ENCODE measurements around the gene HPDL. TPM values are rescaled to one million over a fixed set of nuclear protein-coding genes. Genes with fewer than 3 reads are reported as not detected.

Gene HPDL
- total RNA-seq, 1 donor from 2014 or later = 2.4 TPM

DNA sequence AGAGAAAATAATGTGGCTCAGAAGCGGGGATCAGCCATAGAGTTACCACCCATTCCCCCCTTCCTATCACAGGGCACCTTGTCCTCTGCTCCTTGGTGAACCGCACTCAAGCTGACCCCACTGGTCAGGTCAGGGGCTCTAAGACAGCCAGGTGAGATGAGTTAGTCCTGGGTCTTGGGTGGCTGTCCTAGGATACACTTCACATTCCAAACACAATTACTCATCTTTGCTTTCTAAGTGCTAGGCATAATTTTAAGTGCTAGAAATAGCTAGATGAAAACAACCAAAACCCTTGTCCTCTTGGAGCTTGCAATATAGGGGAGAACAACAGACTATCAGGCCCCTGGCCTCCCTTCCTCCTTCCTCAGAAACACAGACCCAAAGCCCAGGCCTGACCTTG lies 21.3 kb downstream of the HPDL start:
- Mint-ChIP-seq H3K27ac (no peak overlapping the region), H3K4me1 (ENCODE audit: low read depth) (peaks cover 2% of the 10 kb centered on the region), H3K9me3 (ENCODE audit: low read depth) (no peaks in the 10 kb centered on the region), H3K27me3 (no peaks in the 10 kb centered on the region), H3K4me3 (ENCODE audit: low read depth) (no peak overlapping the region), H3K36me3 (ENCODE audit: insufficient read depth) (no peaks in the 10 kb centered on the region)
- DNase-seq (ENCODE audit: low spot score, unreplicated experiment) = no peak
- TF ChIP-seq, protein P1, sequence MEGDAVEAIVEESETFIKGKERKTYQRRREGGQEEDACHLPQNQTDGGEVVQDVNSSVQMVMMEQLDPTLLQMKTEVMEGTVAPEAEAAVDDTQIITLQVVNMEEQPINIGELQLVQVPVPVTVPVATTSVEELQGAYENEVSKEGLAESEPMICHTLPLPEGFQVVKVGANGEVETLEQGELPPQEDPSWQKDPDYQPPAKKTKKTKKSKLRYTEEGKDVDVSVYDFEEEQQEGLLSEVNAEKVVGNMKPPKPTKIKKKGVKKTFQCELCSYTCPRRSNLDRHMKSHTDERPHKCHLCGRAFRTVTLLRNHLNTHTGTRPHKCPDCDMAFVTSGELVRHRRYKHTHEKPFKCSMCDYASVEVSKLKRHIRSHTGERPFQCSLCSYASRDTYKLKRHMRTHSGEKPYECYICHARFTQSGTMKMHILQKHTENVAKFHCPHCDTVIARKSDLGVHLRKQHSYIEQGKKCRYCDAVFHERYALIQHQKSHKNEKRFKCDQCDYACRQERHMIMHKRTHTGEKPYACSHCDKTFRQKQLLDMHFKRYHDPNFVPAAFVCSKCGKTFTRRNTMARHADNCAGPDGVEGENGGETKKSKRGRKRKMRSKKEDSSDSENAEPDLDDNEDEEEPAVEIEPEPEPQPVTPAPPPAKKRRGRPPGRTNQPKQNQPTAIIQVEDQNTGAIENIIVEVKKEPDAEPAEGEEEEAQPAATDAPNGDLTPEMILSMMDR (IDR thresholded peaks at IDR 0.05; ENCODE audit: unreplicated experiment) = no peak

DNA sequence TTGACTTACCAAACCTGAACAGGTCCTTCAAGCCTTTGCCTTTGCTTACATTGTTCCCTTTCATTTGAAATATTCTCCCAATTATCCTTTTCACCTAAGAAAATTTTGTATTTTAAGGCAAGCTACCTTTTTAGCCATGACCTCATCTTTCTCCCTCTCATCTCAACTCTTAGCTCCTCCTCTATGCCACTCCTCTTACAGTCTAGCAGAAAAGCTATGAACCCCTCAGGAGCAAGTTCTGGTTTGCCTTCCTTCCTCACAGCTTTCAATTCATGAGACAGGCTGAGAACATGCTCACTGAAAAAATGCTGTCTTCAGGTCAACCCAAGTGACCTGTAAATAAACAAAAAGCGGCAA lies 21.9 kb downstream of the HPDL start:
- no peak overlapping the region for H3K27ac Mint-ChIP-seq
- DNase-seq (ENCODE audit: low spot score, unreplicated experiment) = no peak
- H3K4me3 Mint-ChIP-seq (ENCODE audit: low read depth) = no peak overlapping the region
- H3K9me3 Mint-ChIP-seq (ENCODE audit: low read depth) = no peaks in the 10 kb centered on the region
- H3K27me3 Mint-ChIP-seq = no peaks in the 10 kb centered on the region
- H3K36me3 Mint-ChIP-seq (ENCODE audit: insufficient read depth) = no peaks in the 10 kb centered on the region
- TF ChIP-seq, protein P1 (IDR thresholded peaks at IDR 0.05; ENCODE audit: unreplicated experiment) = no peak
- H3K4me1 Mint-ChIP-seq (ENCODE audit: low read depth) = peaks cover 2% of the 10 kb centered on the region

- TF ChIP-seq, protein P1 (IDR thresholded peaks at IDR 0.05; ENCODE audit: unreplicated experiment) = no peak
- Mint-ChIP-seq H3K9me3 (ENCODE audit: low read depth) (no peaks in the 10 kb centered on the region), H3K36me3 (ENCODE audit: insufficient read depth) (no peaks in the 10 kb centered on the region), H3K27ac (no peak overlapping the region), H3K27me3 (no peaks in the 10 kb centered on the region), H3K4me1 (ENCODE audit: low read depth) (peaks cover 2% of the 10 kb centered on the region), H3K4me3 (ENCODE audit: low read depth) (no peak overlapping the region)
- no peak for DNase-seq (ENCODE audit: low spot score, unreplicated experiment)
Observed at GRCh38 chr1:45348966-45349677, 22.4 kb downstream of the HPDL start.

- H3K4me3 Mint-ChIP-seq (ENCODE audit: low read depth) = no peak overlapping the region
- H3K9me3 Mint-ChIP-seq (ENCODE audit: low read depth) = no peaks in the 10 kb centered on the region
- no peaks in the 10 kb centered on the region for H3K27me3 Mint-ChIP-seq
- no peaks in the 10 kb centered on the region for H3K36me3 Mint-ChIP-seq (ENCODE audit: insufficient read depth)
- no peak for DNase-seq (ENCODE audit: low spot score, unreplicated experiment)
- TF ChIP-seq, protein P1 (IDR thresholded peaks at IDR 0.05; ENCODE audit: unreplicated experiment) = no peak
- H3K27ac Mint-ChIP-seq = no peak overlapping the region
- peaks cover 2% of the 10 kb centered on the region for H3K4me1 Mint-ChIP-seq (ENCODE audit: low read depth)
Observed at GRCh38 chr1:45351508-45351907, 24.8 kb downstream of the HPDL start.

DNA sequence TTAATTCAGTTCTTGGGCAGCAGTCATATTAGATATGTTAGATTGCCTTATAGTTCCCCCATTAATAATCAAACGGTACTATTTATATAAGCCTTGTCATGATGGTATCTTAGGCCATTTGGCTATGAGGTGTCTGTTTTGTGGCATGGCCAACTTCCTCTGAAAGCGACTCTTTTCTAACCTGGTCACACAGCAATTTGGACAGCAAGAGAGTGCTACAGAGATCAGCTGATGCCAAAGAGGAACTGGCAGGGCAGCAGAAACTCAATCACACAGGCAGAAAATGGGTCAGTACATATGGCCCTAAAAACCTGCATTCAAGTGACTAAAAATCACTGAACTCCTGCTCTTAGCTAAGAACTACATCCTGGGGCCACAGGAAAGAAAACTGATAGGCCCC lies 27.0 kb downstream of the HPDL start:
- H3K36me3 Mint-ChIP-seq (ENCODE audit: insufficient read depth) = peaks cover 1% of the 10 kb centered on the region
- H3K27ac Mint-ChIP-seq = no peak overlapping the region
- DNase-seq (ENCODE audit: low spot score, unreplicated experiment) = no peak
- TF ChIP-seq, protein P1 (IDR thresholded peaks at IDR 0.05; ENCODE audit: unreplicated experiment) = no peak
- H3K4me1 Mint-ChIP-seq (ENCODE audit: low read depth) = peaks cover 2% of the 10 kb centered on the region
- no peak overlapping the region for H3K4me3 Mint-ChIP-seq (ENCODE audit: low read depth)
- H3K9me3 Mint-ChIP-seq (ENCODE audit: low read depth) = no peaks in the 10 kb centered on the region
- no peaks in the 10 kb centered on the region for H3K27me3 Mint-ChIP-seq
